SK-MEL-5 (cell line): ENCODE data around the gene EIF2B4. TPM values are rescaled to one million over a fixed set of nuclear protein-coding genes. Genes with fewer than 3 reads are reported as not detected.

Source experiments
- total RNA-seq: library from RNA; depleted of rRNA; stranded (reverse); fragments of >200 nt; shearing (Covaris generic); gene quantifications from 2 replicates; pipeline ENCODE4 v1.2.3, GENCODE V29; 2014; rRNA removed

Gene EIF2B4
- total RNA-seq, 1 experiment from 2014 or later: 32.8 TPM

Other genes with a start within 250 kb of the EIF2B4 start
- gene ABHD1, start 246.5 kb downstream of the EIF2B4 start, total RNA-seq: 1.1 and 1.5 TPM in 2 replicates
- gene PREB, start 235.7 kb downstream of the EIF2B4 start, total RNA-seq: 95.3 and 98.1 TPM in 2 replicates
- not detected in 2 replicates for gene PRR30, start 230.9 kb downstream of the EIF2B4 start, total RNA-seq
- not detected in 2 replicates for gene TCF23, start 221.3 kb downstream of the EIF2B4 start, total RNA-seq
- 372 and 405 TPM in 2 replicates for gene ATRAID, start 158.3 kb downstream of the EIF2B4 start, total RNA-seq
- 87.1 and 89.2 TPM in 2 replicates for gene SLC5A6, start 158.1 kb downstream of the EIF2B4 start, total RNA-seq
- gene CAD, start 153.0 kb downstream of the EIF2B4 start, total RNA-seq: 37.0 and 38.3 TPM in 2 replicates
- 0.24 and 1.2 TPM in 2 replicates for gene SLC30A3, start 107.3 kb downstream of the EIF2B4 start, total RNA-seq
- not detected in 2 replicates for gene DNAJC5G, start 94.9 kb downstream of the EIF2B4 start, total RNA-seq
- not detected in 2 replicates for gene TRIM54, start 87.9 kb downstream of the EIF2B4 start, total RNA-seq
- gene UCN, start 61.9 kb downstream of the EIF2B4 start, total RNA-seq: 2.3 and 6.0 TPM in 2 replicates
- gene MPV17, start 47.2 kb downstream of the EIF2B4 start, total RNA-seq: 268 and 286 TPM in 2 replicates
- 99.9 and 100.0 TPM in 2 replicates for gene GTF3C2, start 13.6 kb downstream of the EIF2B4 start, total RNA-seq
- 229 and 234 TPM in 2 replicates for gene SNX17, start 278 bp upstream of the EIF2B4 start, total RNA-seq
- gene ZNF513, start 10.4 kb upstream of the EIF2B4 start, total RNA-seq: 9.3 and 10.1 TPM in 2 replicates
- gene PPM1G, start 39.3 kb upstream of the EIF2B4 start, total RNA-seq: 111 and 116 TPM in 2 replicates
- gene NRBP1, start 58.3 kb upstream of the EIF2B4 start, total RNA-seq: 66.0 and 66.8 TPM in 2 replicates
- gene KRTCAP3, start 72.0 kb upstream of the EIF2B4 start, total RNA-seq: not detected in 2 replicates
- 17.1 and 23.4 TPM in 2 replicates for gene IFT172, start 119.4 kb upstream of the EIF2B4 start, total RNA-seq
- 1.2 and 1.5 TPM in 2 replicates for gene FNDC4, start 124.9 kb upstream of the EIF2B4 start, total RNA-seq
- gene GCKR, start 126.5 kb upstream of the EIF2B4 start, total RNA-seq: not detected in 2 replicates
- gene ZNF512, start 212.7 kb upstream of the EIF2B4 start, total RNA-seq: 6.2 and 7.3 TPM in 2 replicates